Fibroblast of skin of right biceps (primary cell): Measurements from ENCODE around the gene BRCA1.
A peak's percentile ranks its signal among the peaks of the same experiment; 100 is the strongest.

ENCODE experiments used
- DNase-seq: peaks from one replicate; pipeline ENCODE4 v3.0.0-alpha.2; 2013

BRCA1 gene

GRCh38 chr17:43024407-43025289 lies 100.5 kb downstream of the BRCA1 start, which contains the start of gene RND2:
RND2 (plus strand) TSS chr17:43025231; CDS start chr17:43025348, 117 bp downstream.
- DNase-seq = peak; percentile 96

- peak; percentile 74 for DNase-seq
Measured at GRCh38 chr17:43021741-43022512, 103.2 kb downstream of the BRCA1 start, which contains the start of gene VAT1. VAT1 (minus strand) TSS chr17:43022385; CDS start chr17:43022322, 63 bp downstream.

- peak; percentile 73 for DNase-seq
Measured at GRCh38 chr17:43020789-43021740, 104.1 kb downstream of the BRCA1 start.

- peak; percentile 50 for DNase-seq
Measured at GRCh38 chr17:43020030-43020621, 105.0 kb downstream of the BRCA1 start.

- DNase-seq = peak; percentile 11
Measured at GRCh38 chr17:43019418-43019817, 105.7 kb downstream of the BRCA1 start.

GRCh38 chr17:43018932-43019331 lies 106.2 kb downstream of the BRCA1 start:
- no peak for DNase-seq

- peak; percentile 12 for DNase-seq
Measured at GRCh38 chr17:43018008-43018853, 106.9 kb downstream of the BRCA1 start.

- DNase-seq = no peak
Measured at GRCh38 chr17:43016216-43016615, 108.9 kb downstream of the BRCA1 start.

GRCh38 chr17:43015579-43015978 lies 109.6 kb downstream of the BRCA1 start:
- no peak for DNase-seq

GRCh38 chr17:43014649-43015542 lies 110.3 kb downstream of the BRCA1 start:
- DNase-seq = no peak

- no peak for DNase-seq
Measured at GRCh38 chr17:43014020-43014648, 111.0 kb downstream of the BRCA1 start.

- no peak for DNase-seq
Measured at GRCh38 chr17:43013296-43013695, 111.9 kb downstream of the BRCA1 start.

GRCh38 chr17:43011728-43012472 lies 113.3 kb downstream of the BRCA1 start:
- no peak for DNase-seq

- no peak for DNase-seq
Measured at GRCh38 chr17:43010667-43011308, 114.4 kb downstream of the BRCA1 start.

GRCh38 chr17:43006639-43007551 lies 118.3 kb downstream of the BRCA1 start, which contains the start of gene IFI35:
IFI35 (plus strand) TSS chr17:43006784; CDS start chr17:43006948, 164 bp downstream.
- DNase-seq = peak; percentile 79

- peak; percentile 72 for DNase-seq
Measured at GRCh38 chr17:43003542-43004172, 121.5 kb downstream of the BRCA1 start.
